B cell (primary cell): Measurements from ENCODE around the gene SEMA7A.

Experiments
- EZH2 ChIP-seq: IDR thresholded peaks from 2 replicates; pipeline ENCODE4 v1.6.1; 2012; ENCODE audit warnings: borderline replicate concordance, low read depth, mild to moderate bottlenecking, moderate library complexity, low read length; ENCODE audit not compliant: insufficient read depth, poor library complexity, severe bottlenecking
- TF ChIP-seq, protein P1 (sequence below): fragments of 200-600 bp; IDR thresholded peaks from one replicate; pipeline ENCODE4 v1.8.0; 2022; ENCODE audit warnings: antibody characterized with exemption, mild to moderate bottlenecking

DNA sequence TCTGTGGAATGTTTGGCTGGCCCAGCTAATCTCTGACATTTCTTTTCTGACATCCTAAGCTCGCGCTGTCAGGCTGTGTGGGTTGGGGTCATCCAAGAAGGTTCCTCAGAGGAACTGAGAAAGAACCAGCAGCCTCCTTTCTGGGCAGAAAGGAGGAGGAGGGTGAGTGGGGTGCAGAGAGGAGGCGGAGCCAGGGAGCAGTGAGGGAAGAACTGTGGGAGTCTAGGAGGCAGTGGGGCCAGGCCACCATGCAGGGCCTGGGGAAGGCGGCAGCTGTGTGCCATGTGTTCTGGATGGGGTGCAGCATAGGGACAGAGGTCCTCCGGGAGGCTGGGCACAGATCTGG is 5.3 kb downstream of the SEMA7A start:
- TF ChIP-seq, protein P1, sequence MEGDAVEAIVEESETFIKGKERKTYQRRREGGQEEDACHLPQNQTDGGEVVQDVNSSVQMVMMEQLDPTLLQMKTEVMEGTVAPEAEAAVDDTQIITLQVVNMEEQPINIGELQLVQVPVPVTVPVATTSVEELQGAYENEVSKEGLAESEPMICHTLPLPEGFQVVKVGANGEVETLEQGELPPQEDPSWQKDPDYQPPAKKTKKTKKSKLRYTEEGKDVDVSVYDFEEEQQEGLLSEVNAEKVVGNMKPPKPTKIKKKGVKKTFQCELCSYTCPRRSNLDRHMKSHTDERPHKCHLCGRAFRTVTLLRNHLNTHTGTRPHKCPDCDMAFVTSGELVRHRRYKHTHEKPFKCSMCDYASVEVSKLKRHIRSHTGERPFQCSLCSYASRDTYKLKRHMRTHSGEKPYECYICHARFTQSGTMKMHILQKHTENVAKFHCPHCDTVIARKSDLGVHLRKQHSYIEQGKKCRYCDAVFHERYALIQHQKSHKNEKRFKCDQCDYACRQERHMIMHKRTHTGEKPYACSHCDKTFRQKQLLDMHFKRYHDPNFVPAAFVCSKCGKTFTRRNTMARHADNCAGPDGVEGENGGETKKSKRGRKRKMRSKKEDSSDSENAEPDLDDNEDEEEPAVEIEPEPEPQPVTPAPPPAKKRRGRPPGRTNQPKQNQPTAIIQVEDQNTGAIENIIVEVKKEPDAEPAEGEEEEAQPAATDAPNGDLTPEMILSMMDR, result no peak
- TF ChIP-seq EZH2, result no peak
